OCI-LY1 (cell line): ENCODE measurements around the gene SH3PXD2A.

Experiments
- H2AFZ ChIP-seq: fragments of 200-600 bp; sonication (generic), shearing (Covaris generic); 2 replicates; pipeline ENCODE4 v1.6.0; 2014; ENCODE audit warnings: antibody characterized with exemption, mild to moderate bottlenecking, low read length
- H3F3A ChIP-seq: fragments of 200-600 bp; sonication (generic), shearing (Covaris generic); 2 replicates; pipeline ENCODE4 v1.6.0; 2014; ENCODE audit warnings: mild to moderate bottlenecking, antibody characterized with exemption, low read length, moderate library complexity; ENCODE audit not compliant: insufficient read depth
- H3K27ac ChIP-seq: fragments of 200-600 bp; sonication (generic); 2 replicates; pipeline ENCODE4 v1.5.1; 2014; ENCODE audit warnings: low read length, mixed run types, mild to moderate bottlenecking, low read depth; ENCODE audit not compliant: poor library complexity, severe bottlenecking
- H3K27me3 ChIP-seq: fragments of 200-600 bp; sonication (generic); 2 replicates; pipeline ENCODE4 v1.6.0; 2014; ENCODE audit warnings: antibody characterized with exemption, mild to moderate bottlenecking, low read length, moderate library complexity; ENCODE audit not compliant: insufficient read depth
- H3K36me3 ChIP-seq: fragments of 200-600 bp; sonication (generic); 2 replicates; pipeline ENCODE4 v1.6.1; 2014; ENCODE audit warnings: mild to moderate bottlenecking, antibody characterized with exemption, low read length, moderate library complexity, mixed read lengths; ENCODE audit not compliant: insufficient read depth
- H3K4me1 ChIP-seq: fragments of 200-600 bp; sonication (generic); 2 replicates; pipeline ENCODE4 v1.5.1; 2014; ENCODE audit warnings: mild to moderate bottlenecking, low read length, moderate library complexity; ENCODE audit not compliant: insufficient read depth, severe bottlenecking
- H3K4me2 ChIP-seq: fragments of 200-600 bp; sonication (generic), shearing (Covaris generic); 2 replicates; pipeline ENCODE4 v1.6.1; 2014; ENCODE audit warnings: low read length
- H3K4me3 ChIP-seq: fragments of 200-600 bp; sonication (generic); 2 replicates; pipeline ENCODE4 v1.5.1; 2014; ENCODE audit warnings: low read length, low read depth, mild to moderate bottlenecking, mixed read lengths; ENCODE audit not compliant: poor library complexity, severe bottlenecking
- H3K79me2 ChIP-seq: fragments of 200-600 bp; shearing (Covaris generic); 2 replicates; pipeline ENCODE4 v1.6.1; 2016; ENCODE audit warnings: mixed run types, low read length, mixed read lengths; ENCODE audit not compliant: insufficient read depth
- H3K9ac ChIP-seq: fragments of 200-600 bp; sonication (generic), shearing (Covaris generic); 2 replicates; pipeline ENCODE4 v1.6.1; 2014; ENCODE audit warnings: mild to moderate bottlenecking, low read length, mixed read lengths
- H3K9me2 ChIP-seq: fragments of 200-600 bp; sonication (generic), shearing (Covaris generic); 2 replicates; pipeline ENCODE4 v1.6.1; 2014; ENCODE audit warnings: low read depth, mild to moderate bottlenecking, low read length, mixed read lengths
- H3K9me3 ChIP-seq: fragments of 200-600 bp; shearing (Covaris generic); 2 replicates; pipeline ENCODE4 v1.6.1; 2014; ENCODE audit warnings: low read length, mixed read lengths
- H4K20me1 ChIP-seq: fragments of 200-600 bp; sonication (generic), shearing (Covaris generic); 2 replicates; pipeline ENCODE4 v1.6.0; 2016; ENCODE audit warnings: mild to moderate bottlenecking, low read length; ENCODE audit not compliant: insufficient read depth
- EZH2 ChIP-seq: fragments of 200-600 bp; sonication (generic), shearing (Covaris generic); IDR thresholded peaks from 2 replicates; pipeline ENCODE4 v1.8.0; 2017; ENCODE audit warnings: borderline replicate concordance, mixed run types, mild to moderate bottlenecking, antibody characterized with exemption, low read length, moderate library complexity, mixed read lengths
- TF ChIP-seq, protein P1 (sequence below): fragments of 200-600 bp; sonication (generic), shearing (Covaris generic); IDR thresholded peaks from 2 replicates; pipeline ENCODE4 v1.5.1; 2017; ENCODE audit warnings: mild to moderate bottlenecking, antibody characterized with exemption, low read length, moderate library complexity, mixed read lengths

SH3PXD2A gene

DNA sequence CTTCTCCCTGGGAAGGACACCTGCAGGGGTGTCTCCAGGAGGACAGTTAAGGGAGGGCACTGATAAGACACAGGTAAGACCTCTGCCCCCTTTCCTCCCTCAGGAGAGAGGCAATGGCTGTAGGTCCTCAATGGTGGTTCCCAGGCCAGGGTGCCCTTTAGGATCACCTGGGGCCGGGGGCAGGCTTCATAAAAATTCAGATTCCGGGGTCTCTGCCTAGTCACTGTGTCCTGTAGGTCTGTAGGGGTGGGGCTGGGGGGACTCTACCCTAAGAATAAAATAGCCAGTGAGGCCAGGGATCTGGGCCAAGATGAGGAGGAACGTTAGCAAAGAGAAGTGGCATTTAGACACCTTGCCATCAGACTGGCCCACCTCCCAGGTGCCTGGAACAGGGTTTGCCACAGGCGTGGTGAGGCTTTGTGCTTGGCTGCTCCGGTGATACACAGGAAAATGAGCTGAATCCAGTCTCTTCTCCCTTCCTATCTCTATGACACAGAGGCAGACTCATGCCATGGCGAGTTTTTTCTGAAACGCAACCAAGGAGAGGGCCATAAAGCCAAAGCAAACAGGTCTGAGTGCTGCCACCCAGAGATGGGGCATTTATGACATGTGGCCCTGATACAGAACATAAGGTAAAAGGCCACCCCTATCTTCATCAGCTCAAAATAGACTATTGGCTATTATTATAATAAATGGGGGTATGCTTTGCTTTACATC lies 52.6 kb downstream of the SH3PXD2A start:
- no peak overlapping the region for H3K27ac ChIP-seq
- H3K79me2 ChIP-seq: no peaks in the 10 kb centered on the region
- H3K4me3 ChIP-seq: no peak overlapping the region
- TF ChIP-seq, protein P1, sequence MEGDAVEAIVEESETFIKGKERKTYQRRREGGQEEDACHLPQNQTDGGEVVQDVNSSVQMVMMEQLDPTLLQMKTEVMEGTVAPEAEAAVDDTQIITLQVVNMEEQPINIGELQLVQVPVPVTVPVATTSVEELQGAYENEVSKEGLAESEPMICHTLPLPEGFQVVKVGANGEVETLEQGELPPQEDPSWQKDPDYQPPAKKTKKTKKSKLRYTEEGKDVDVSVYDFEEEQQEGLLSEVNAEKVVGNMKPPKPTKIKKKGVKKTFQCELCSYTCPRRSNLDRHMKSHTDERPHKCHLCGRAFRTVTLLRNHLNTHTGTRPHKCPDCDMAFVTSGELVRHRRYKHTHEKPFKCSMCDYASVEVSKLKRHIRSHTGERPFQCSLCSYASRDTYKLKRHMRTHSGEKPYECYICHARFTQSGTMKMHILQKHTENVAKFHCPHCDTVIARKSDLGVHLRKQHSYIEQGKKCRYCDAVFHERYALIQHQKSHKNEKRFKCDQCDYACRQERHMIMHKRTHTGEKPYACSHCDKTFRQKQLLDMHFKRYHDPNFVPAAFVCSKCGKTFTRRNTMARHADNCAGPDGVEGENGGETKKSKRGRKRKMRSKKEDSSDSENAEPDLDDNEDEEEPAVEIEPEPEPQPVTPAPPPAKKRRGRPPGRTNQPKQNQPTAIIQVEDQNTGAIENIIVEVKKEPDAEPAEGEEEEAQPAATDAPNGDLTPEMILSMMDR: no peak
- TF ChIP-seq EZH2: no peak
- no peaks in the 10 kb centered on the region for H4K20me1 ChIP-seq
- no peaks in the 10 kb centered on the region for H3K9me2 ChIP-seq
- no peak overlapping the region for H2AFZ ChIP-seq
- H3K9me3 ChIP-seq: no peaks in the 10 kb centered on the region
- no peak overlapping the region for H3K9ac ChIP-seq
- peaks cover 6% of the 10 kb centered on the region; the same call in 1 of the 2 replicates for H3K27me3 ChIP-seq
- H3K4me1 ChIP-seq: no peaks in the 10 kb centered on the region
- H3K36me3 ChIP-seq: no peaks in the 10 kb centered on the region
- H3K4me2 ChIP-seq: no peak overlapping the region
- H3F3A ChIP-seq: no peaks in the 10 kb centered on the region

DNA sequence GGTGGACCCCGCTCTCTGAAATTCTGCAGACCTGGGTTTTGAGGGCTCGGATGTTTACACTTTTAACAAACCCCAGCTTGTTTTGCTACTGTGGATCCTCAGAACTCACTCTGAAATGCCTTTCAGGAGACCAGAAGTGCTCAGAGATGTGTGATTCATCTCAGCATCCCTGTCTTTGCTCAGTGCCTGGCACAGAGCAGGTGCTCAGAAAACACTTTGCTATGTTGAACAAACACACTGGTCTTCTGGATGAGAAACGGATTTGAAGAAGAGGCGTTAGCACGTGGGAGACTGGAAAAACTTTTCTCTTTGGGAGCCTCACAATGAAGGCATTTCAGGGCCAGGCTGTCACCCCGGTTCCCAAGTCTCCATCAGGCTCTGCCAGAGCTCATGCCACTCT lies 53.3 kb downstream of the SH3PXD2A start:
- H2AFZ ChIP-seq: no peak overlapping the region
- H3K9ac ChIP-seq: no peak overlapping the region
- no peaks in the 10 kb centered on the region for H4K20me1 ChIP-seq
- H3K9me2 ChIP-seq: no peaks in the 10 kb centered on the region
- peaks cover 6% of the 10 kb centered on the region; the same call in 1 of the 2 replicates for H3K27me3 ChIP-seq
- H3K4me1 ChIP-seq: no peaks in the 10 kb centered on the region
- no peak overlapping the region for H3K27ac ChIP-seq
- H3K4me3 ChIP-seq: no peak overlapping the region
- no peaks in the 10 kb centered on the region for H3F3A ChIP-seq
- no peak overlapping the region for H3K4me2 ChIP-seq
- TF ChIP-seq, protein P1: no peak
- no peak for TF ChIP-seq EZH2
- H3K36me3 ChIP-seq: no peaks in the 10 kb centered on the region
- no peaks in the 10 kb centered on the region for H3K79me2 ChIP-seq
- H3K9me3 ChIP-seq: no peaks in the 10 kb centered on the region

DNA sequence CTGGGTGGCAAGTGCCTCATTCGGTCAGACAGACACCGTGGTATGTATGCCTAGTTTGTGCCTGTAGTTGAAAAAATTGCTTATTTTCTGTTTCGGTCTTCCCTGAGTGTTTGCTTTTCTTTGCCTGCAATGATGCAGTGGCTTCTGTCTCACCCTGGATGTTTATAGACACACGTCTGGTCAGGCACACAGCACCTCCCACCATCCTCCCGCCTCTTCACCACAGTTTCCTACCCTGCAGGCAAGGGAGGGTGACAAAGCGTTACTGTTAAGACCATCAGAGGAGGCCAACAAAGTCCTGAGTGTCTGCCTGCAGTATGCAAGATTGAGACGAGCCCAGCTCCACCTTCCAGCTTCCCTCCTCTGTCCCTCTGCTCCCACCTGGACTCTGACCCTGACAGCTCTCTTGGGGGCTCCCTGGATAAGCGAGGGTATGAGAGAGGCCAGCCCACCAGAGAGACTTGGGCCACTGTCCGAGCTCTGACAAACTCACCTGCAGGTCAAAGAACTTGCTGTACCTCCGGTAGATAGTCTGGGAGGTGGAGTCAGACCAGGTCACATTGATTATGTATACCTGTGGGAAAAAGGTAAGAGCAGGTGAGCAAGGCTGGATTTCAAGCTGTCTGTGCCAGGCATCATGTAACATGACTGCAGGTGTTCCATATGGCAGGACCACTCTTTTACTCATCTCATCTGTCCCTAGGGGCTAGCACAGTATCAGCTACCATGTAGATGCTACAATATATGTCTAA lies 54.4 kb downstream of the SH3PXD2A start:
- no peak for TF ChIP-seq EZH2
- TF ChIP-seq, protein P1: no peak
- Histone ChIP-seq H3F3A (no peaks in the 10 kb centered on the region), H3K27ac (no peak overlapping the region), H3K4me2 (no peak overlapping the region), H3K79me2 (no peaks in the 10 kb centered on the region), H3K27me3 (peaks cover 6% of the 10 kb centered on the region; the same call in 1 of the 2 replicates), H3K9me2 (no peaks in the 10 kb centered on the region), H2AFZ (no peak overlapping the region), H3K4me1 (no peaks in the 10 kb centered on the region), H3K36me3 (no peaks in the 10 kb centered on the region), H3K4me3 (no peak overlapping the region), H3K9ac (no peak overlapping the region), H4K20me1 (no peaks in the 10 kb centered on the region), H3K9me3 (no peaks in the 10 kb centered on the region)
